ENCODE measurements around the gene VAMP8. TPM values are rescaled to one million over a fixed set of nuclear protein-coding genes. Genes with fewer than 3 reads are reported as not detected.
"Not testable (repeated sequence)": the region's sequence is repeated elsewhere in the genome, so short reads cannot be mapped to it uniquely, and the experiment has no call there.

Gene VAMP8
- total RNA-seq, 2 donors from 2014 or later, result 185 to 222 TPM

- Histone ChIP-seq H3K4me3 (no peak overlapping the region), H3K27me3 (no peaks in the 10 kb centered on the region), H3K9me3 (no peaks in the 10 kb centered on the region), H3K27ac (no peak overlapping the region), H3K36me3 (no peaks in the 10 kb centered on the region), H3K4me1 (peaks cover 10% of the 10 kb centered on the region), H3K9ac (ENCODE audit: low read depth in 2 of 2, low read length in 2 of 2) (no peak overlapping the region)
- DNase-seq, result no peak
- no peak for TF ChIP-seq CTCF (IDR thresholded peaks at IDR 0.05)
- intact Hi-C loops (cut with DNase I), result no loop called here
Observed at GRCh38 chr2:85599468-85600234, 22.3 kb downstream of the VAMP8 start.

- intact Hi-C loops (cut with DNase I), result no loop called here
- peaks cover 10% of the 10 kb centered on the region for H3K4me1 ChIP-seq
- no peaks in the 10 kb centered on the region for H3K9me3 ChIP-seq
- no peak for DNase-seq
- no peaks in the 10 kb centered on the region for H3K36me3 ChIP-seq
- no peak for TF ChIP-seq CTCF (IDR thresholded peaks at IDR 0.05)
- no peak overlapping the region for H3K9ac ChIP-seq (ENCODE audit: low read depth in 2 of 2, low read length in 2 of 2)
- H3K27ac ChIP-seq, result no peak overlapping the region
- no peaks in the 10 kb centered on the region for H3K27me3 ChIP-seq
- no peak overlapping the region for H3K4me3 ChIP-seq
Observed at GRCh38 chr2:85600235-85600575, 22.8 kb downstream of the VAMP8 start.

- H3K4me1 ChIP-seq, result peaks cover 10% of the 10 kb centered on the region
- peak overlapping the region; percentile 60 to 83 for H3K9ac ChIP-seq (ENCODE audit: low read depth in 2 of 2, low read length in 2 of 2)
- no peaks in the 10 kb centered on the region for H3K9me3 ChIP-seq
Observed at GRCh38 chr2:85600951-85601770, 23.8 kb downstream of the VAMP8 start.

DNA sequence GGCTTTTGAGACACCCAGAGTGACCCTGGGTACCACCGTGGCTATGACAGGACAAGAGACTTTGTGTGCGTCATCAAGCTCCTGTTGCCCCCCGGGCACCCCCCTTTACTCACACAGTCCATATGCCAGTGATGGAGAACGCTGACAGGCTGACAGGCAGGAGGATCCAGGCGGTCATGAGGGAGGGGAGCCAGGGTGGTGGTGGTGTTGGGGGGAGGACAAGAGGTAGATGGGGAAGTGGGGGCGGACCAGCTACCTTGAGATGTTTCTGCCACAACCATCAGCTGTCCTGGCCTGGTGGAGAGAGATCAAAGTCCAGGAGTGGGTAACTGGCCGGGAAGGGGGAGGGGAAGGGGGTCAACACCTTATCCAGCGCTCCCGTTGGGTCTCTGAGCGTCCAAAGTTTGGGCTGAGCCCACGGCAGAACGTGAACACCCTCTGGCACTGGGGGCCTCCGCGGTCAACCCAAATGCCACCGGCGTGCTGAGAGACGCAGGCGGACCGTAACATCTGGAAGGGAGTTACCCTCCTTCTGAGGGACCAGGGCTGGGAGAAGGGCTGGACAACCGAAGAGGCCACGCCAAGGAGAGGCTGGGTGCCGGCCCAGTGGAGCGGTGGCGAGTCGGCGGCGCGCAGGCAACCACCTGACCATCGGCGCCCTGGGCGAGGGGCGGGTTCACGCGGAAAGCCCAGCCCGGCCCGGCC, 24.5 kb downstream of the VAMP8 start:
- peak; percentile 65 for DNase-seq
- Histone ChIP-seq H3K36me3 (no peaks in the 10 kb centered on the region), H3K4me3 (peak overlapping the region; percentile 80), H3K27ac (peak overlapping the region; percentile 84), H3K9me3 (no peaks in the 10 kb centered on the region), H3K27me3 (no peaks in the 10 kb centered on the region), H3K9ac (ENCODE audit: low read depth in 2 of 2, low read length in 2 of 2) (peak overlapping the region; percentile 60 to 83), H3K4me1 (peaks cover 4% of the 10 kb centered on the region)
- intact Hi-C loops (cut with DNase I), result no loop called here
- no peak for TF ChIP-seq CTCF (IDR thresholded peaks at IDR 0.05)

More at GRCh38 chr2:85600951-85601770, 23.8 kb downstream of the VAMP8 start:
- Histone ChIP-seq H3K27me3 (no peaks in the 10 kb centered on the region), H3K27ac (no peak overlapping the region), H3K36me3 (no peaks in the 10 kb centered on the region), H3K4me3 (peak overlapping the region; percentile 80)
- intact Hi-C loops (cut with DNase I), result no loop called here
- DNase-seq, result no peak
- TF ChIP-seq CTCF (IDR thresholded peaks at IDR 0.05), result no peak

DNA sequence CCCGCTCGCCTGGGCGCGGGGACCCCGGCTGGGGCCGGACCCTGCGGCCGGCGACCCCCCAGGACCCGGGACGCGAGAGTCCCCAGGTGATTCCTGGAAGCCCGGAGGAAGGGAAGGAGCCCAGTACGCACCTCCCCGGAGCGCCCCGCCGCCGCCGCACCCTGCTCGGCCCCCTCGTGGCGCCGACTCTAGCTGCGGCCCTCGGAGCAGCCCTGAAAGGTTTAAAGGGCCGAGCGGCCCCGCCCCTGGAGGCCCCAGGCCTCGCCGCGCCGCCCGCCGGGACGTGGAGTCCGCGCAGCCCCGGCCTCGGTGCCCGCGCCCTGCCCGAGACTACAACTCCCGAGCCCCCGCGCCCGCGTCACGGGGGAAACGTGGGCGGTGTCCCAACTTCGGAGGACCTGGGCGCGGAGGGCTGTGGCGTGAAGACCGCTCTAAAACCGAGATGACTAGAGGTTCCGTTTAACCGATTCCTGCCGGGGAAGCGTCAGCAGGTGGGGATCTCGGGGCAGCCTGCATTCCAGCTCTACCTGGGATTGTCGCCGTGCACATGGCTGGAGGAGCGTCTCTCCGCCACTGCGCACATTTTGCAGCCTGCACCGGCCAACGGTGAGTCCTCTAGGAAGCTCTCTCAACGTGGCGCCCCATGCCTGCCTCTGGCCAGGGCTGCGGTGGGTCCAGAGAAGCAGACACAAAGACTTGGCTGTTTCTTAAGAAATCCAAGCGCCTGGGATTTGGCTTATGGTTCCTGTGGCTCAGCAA, 25.3 kb downstream of the VAMP8 start, which contains the start of gene TMEM150A:
TSS of gene TMEM150A (minus strand) at position 223 of the 759 bp plus-strand sequence. CDS start 750 bp downstream, outside the sequence.
- DNase-seq, result peak; percentile 92
- TF ChIP-seq CTCF (IDR thresholded peaks at IDR 0.05), result peak; percentile 26
- Histone ChIP-seq H3K36me3 (no peaks in the 10 kb centered on the region), H3K4me1 (peaks cover 4% of the 10 kb centered on the region), H3K27me3 (no peaks in the 10 kb centered on the region), H3K4me3 (peak within 1 kb of the TSS; percentile 80), H3K27ac (peak within 1 kb of the TSS; percentile 84), H3K9me3 (no peaks in the 10 kb centered on the region), H3K9ac (ENCODE audit: low read depth in 2 of 2, low read length in 2 of 2) (peak within 1 kb of the TSS; percentile 70 to 90)
- intact Hi-C loops (cut with DNase I), result no loop called here

GRCh38 chr2:85604133-85604444, 26.7 kb downstream of the VAMP8 start:
- H3K27ac ChIP-seq; H3K9me3 ChIP-seq; H3K27me3 ChIP-seq; intact Hi-C loops (cut with DNase I); H3K9ac ChIP-seq (ENCODE audit: low read depth in 2 of 2, low read length in 2 of 2); DNase-seq; H3K4me3 ChIP-seq; H3K4me1 ChIP-seq; H3K36me3 ChIP-seq: not testable (repeated sequence)
